Neural crest cell (in vitro differentiated cells): ENCODE data around the gene LRRC75B. TPM values are rescaled to one million over a fixed set of nuclear protein-coding genes. Genes with fewer than 3 reads are reported as not detected.

ENCODE experiments used
- DNase-seq: peaks from one replicate; pipeline ENCODE4 v3.0.0; 2021; ENCODE audit warnings: low read depth, mixed read lengths, low spot score
- H3K27ac Mint-ChIP-seq: one replicate; pipeline ENCODE4 v1.8.0; 2021; ENCODE audit warnings: mild to moderate bottlenecking, mixed read lengths; ENCODE audit not compliant: unreplicated experiment
- H3K27me3 Mint-ChIP-seq: 2 replicates; pipeline ENCODE4 v1.8.0; 2021; ENCODE audit warnings: low read depth, mild to moderate bottlenecking, mixed read lengths
- H3K36me3 Mint-ChIP-seq: 2 replicates; pipeline ENCODE4 v1.8.0; 2021; ENCODE audit warnings: low read depth, mild to moderate bottlenecking, mixed read lengths
- H3K4me1 Mint-ChIP-seq: 2 replicates; pipeline ENCODE4 v1.8.0; 2021; ENCODE audit warnings: mixed read lengths
- H3K4me3 Mint-ChIP-seq: one replicate; pipeline ENCODE4 v1.8.0; 2021; ENCODE audit warnings: mild to moderate bottlenecking, mixed read lengths
- H3K9me3 Mint-ChIP-seq: 2 replicates; pipeline ENCODE4 v1.8.0; 2021; ENCODE audit warnings: mixed read lengths
- total RNA-seq: library from RNA; stranded (reverse); gene quantifications from 2 replicates; pipeline ENCODE4 v1.2.1, GENCODE V29; 2021
- TF ChIP-seq, protein P1 (sequence below): fragments of 200-600 bp; sonication (generic); conservative IDR thresholded peaks from 2 replicates; pipeline ENCODE4 v1.5.0; 2021; ENCODE audit warnings: antibody characterized with exemption, mild to moderate bottlenecking

The LRRC75B gene
- total RNA-seq, 1 donor from 2014 or later, result 16.7 TPM

DNA sequence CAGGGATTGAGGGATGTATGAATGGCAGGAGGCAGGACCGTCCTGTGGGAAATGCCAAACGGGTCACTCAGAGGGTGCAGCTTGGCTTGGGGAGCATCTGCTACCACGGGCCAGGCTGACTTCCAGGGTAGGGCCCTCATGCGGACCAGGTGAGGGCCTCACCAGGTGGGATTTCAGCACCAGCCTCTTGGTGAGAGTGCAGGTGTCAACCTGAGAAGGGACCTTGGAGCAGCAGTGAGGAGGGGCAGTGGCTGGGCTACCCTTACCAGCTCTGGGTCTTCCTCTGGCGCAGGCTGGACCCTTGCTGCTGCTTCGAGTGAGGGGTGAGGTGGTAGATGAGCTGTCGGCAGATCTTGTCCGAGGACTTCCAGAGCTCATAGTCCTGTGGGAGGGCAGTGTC, 4.9 kb downstream of the LRRC75B start:
- H3K36me3 Mint-ChIP-seq, result no peaks in the 10 kb centered on the region
- H3K4me1 Mint-ChIP-seq, result peaks cover 6% of the 10 kb centered on the region
- no peak for DNase-seq
- H3K27me3 Mint-ChIP-seq, result no peaks in the 10 kb centered on the region
- no peak overlapping the region for H3K27ac Mint-ChIP-seq
- no peak overlapping the region for H3K4me3 Mint-ChIP-seq
- H3K9me3 Mint-ChIP-seq, result no peaks in the 10 kb centered on the region
- TF ChIP-seq, protein P1, sequence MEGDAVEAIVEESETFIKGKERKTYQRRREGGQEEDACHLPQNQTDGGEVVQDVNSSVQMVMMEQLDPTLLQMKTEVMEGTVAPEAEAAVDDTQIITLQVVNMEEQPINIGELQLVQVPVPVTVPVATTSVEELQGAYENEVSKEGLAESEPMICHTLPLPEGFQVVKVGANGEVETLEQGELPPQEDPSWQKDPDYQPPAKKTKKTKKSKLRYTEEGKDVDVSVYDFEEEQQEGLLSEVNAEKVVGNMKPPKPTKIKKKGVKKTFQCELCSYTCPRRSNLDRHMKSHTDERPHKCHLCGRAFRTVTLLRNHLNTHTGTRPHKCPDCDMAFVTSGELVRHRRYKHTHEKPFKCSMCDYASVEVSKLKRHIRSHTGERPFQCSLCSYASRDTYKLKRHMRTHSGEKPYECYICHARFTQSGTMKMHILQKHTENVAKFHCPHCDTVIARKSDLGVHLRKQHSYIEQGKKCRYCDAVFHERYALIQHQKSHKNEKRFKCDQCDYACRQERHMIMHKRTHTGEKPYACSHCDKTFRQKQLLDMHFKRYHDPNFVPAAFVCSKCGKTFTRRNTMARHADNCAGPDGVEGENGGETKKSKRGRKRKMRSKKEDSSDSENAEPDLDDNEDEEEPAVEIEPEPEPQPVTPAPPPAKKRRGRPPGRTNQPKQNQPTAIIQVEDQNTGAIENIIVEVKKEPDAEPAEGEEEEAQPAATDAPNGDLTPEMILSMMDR, result no peak

DNA sequence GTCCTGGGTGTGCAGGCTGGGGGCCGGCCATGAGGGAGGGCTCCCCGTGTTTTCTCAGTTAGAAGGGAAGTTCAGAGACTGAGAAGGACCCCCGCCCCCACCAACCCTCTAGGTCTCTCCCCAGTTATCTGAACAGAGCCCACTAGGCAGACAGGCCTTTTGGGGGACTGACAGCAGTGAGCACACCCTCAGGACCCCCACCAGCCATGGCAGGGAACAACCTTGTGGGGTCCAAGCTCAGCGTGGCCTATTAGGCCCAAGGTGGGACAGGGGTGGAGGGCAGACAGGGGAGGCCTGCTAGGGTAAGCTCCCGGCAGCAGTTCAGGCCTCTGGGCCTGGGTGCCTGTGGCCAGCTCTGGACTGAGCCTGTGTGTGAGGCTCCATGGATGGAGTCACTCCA, 5.6 kb downstream of the LRRC75B start:
- H3K4me1 Mint-ChIP-seq, result peaks cover 3% of the 10 kb centered on the region
- DNase-seq, result no peak
- H3K4me3 Mint-ChIP-seq, result no peak overlapping the region
- no peaks in the 10 kb centered on the region for H3K36me3 Mint-ChIP-seq
- TF ChIP-seq, protein P1, result no peak
- no peaks in the 10 kb centered on the region for H3K27me3 Mint-ChIP-seq
- no peak overlapping the region for H3K27ac Mint-ChIP-seq
- H3K9me3 Mint-ChIP-seq, result no peaks in the 10 kb centered on the region

DNA sequence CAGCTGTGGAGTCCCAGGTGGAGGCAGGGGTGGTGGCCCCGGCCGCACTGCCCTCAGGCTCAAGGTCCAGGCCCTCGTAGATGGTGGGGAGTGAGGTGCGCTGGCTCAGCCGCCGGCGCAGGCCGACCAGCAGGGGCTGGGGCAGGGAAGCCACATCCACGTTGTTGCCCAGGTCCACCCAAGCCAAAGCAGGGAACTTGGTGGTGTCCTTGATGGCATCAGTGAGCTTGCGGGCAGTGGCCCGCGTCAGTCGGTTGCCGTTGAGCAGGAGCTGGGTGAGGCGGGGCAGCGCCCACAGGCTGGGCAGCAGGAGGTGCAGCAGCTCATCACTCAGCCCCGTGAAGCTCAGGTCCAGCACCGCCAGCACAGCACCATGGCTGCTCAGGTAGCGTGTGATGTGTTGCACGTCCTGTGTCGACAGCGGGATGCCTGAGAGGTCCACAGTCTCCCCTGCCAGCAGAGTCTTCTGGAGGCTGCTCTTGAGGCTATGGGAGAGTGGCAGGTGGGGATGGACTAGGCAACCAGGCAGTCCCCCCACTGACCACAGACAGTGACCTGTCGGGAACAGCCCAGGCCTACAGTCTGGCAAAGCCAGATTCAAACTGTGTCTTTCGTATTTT, 6.8 kb downstream of the LRRC75B start:
- no peak overlapping the region for H3K4me3 Mint-ChIP-seq
- TF ChIP-seq, protein P1, result no peak
- no peaks in the 10 kb centered on the region for H3K4me1 Mint-ChIP-seq
- H3K9me3 Mint-ChIP-seq, result no peaks in the 10 kb centered on the region
- H3K27ac Mint-ChIP-seq, result no peak overlapping the region
- no peak for DNase-seq
- H3K36me3 Mint-ChIP-seq, result no peaks in the 10 kb centered on the region
- no peaks in the 10 kb centered on the region for H3K27me3 Mint-ChIP-seq

DNA sequence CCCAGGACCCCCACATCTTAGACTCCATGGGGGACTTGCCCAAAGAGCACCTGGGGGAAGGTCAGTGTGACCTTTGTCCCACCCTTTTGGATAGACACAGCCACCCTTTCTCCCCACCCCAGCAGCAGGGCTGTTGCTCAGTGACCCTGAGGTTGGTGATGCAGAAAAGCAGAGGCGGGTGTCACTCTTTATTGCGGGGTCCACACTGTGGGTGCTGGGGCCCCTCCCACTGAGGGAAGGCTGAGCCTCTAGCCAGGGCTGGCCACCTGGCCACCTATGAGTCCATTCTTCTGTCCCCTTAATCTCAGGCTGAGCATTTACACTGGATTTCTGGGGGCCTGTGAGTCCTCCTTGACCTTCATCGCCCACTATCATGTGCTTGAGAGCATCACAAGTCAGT, 7.4 kb downstream of the LRRC75B start:
- no peaks in the 10 kb centered on the region for H3K9me3 Mint-ChIP-seq
- TF ChIP-seq, protein P1, result no peak
- H3K27me3 Mint-ChIP-seq, result no peaks in the 10 kb centered on the region
- no peaks in the 10 kb centered on the region for H3K4me1 Mint-ChIP-seq
- H3K36me3 Mint-ChIP-seq, result no peaks in the 10 kb centered on the region
- no peak overlapping the region for H3K4me3 Mint-ChIP-seq
- H3K27ac Mint-ChIP-seq, result no peak overlapping the region
- no peak for DNase-seq

DNA sequence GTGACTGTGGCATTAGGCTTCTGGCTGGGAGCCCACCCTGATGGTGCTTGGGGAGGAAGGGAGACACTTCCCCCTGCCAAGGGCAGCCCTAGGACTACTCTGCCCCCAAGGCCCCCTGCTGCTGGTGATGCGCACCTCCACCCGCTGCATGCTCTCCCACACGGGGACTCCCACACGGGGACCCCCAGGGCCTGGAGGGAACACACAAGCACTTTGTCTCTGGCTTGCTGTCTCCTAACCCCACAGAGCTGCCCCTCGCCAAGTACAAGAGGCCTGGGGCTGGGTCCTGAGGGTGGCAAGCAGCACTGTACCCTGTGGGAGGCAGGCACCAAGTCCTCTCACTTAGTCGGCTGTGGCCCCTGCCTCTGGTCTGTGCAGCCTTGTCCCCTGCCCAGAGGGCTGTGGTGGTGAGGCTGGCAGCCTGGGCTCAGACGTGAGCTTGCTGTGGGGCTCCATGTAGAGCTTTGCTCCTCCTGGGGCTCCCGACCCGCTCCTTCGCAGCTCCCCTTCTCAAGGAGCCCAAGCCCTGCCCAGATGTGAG, 7.9 kb downstream of the LRRC75B start:
- H3K36me3 Mint-ChIP-seq, result no peaks in the 10 kb centered on the region
- DNase-seq, result no peak
- H3K27me3 Mint-ChIP-seq, result no peaks in the 10 kb centered on the region
- H3K27ac Mint-ChIP-seq, result peak overlapping the region; percentile 35
- no peaks in the 10 kb centered on the region for H3K4me1 Mint-ChIP-seq
- TF ChIP-seq, protein P1, result no peak
- H3K4me3 Mint-ChIP-seq, result no peak overlapping the region
- no peaks in the 10 kb centered on the region for H3K9me3 Mint-ChIP-seq
